Neural crest cell (in vitro differentiated cells): ENCODE measurements around the gene TMEM154. TPM values are rescaled to one million over a fixed set of nuclear protein-coding genes. Genes with fewer than 3 reads are reported as not detected.

Experiments
- DNase-seq: peaks from one replicate; pipeline ENCODE4 v3.0.0; 2021; ENCODE audit warnings: low read depth, mixed read lengths, low spot score
- H3K27ac Mint-ChIP-seq: one replicate; pipeline ENCODE4 v1.8.0; 2021; ENCODE audit warnings: mild to moderate bottlenecking, mixed read lengths; ENCODE audit not compliant: unreplicated experiment
- H3K27me3 Mint-ChIP-seq: 2 replicates; pipeline ENCODE4 v1.8.0; 2021; ENCODE audit warnings: low read depth, mild to moderate bottlenecking, mixed read lengths
- H3K36me3 Mint-ChIP-seq: 2 replicates; pipeline ENCODE4 v1.8.0; 2021; ENCODE audit warnings: low read depth, mild to moderate bottlenecking, mixed read lengths
- H3K4me1 Mint-ChIP-seq: 2 replicates; pipeline ENCODE4 v1.8.0; 2021; ENCODE audit warnings: mixed read lengths
- H3K4me3 Mint-ChIP-seq: one replicate; pipeline ENCODE4 v1.8.0; 2021; ENCODE audit warnings: mild to moderate bottlenecking, mixed read lengths
- H3K9me3 Mint-ChIP-seq: 2 replicates; pipeline ENCODE4 v1.8.0; 2021; ENCODE audit warnings: mixed read lengths
- CTCF ChIP-seq: fragments of 200-600 bp; sonication (generic); conservative IDR thresholded peaks from 2 replicates; pipeline ENCODE4 v1.5.0; 2021; ENCODE audit warnings: antibody characterized with exemption, mild to moderate bottlenecking
- total RNA-seq: library from RNA; stranded (reverse); gene quantifications from 2 replicates; pipeline ENCODE4 v1.2.1, GENCODE V29; 2021

TMEM154 gene
- total RNA-seq, 1 donor from 2014 or later: 0.44 TPM

GRCh38 chr4:152723236-152723635 lies 43.4 kb upstream of the TMEM154 start:
- H3K4me3 Mint-ChIP-seq: no peak overlapping the region
- H3K4me1 Mint-ChIP-seq: peaks cover 5% of the 10 kb centered on the region
- H3K27me3 Mint-ChIP-seq: peaks cover 3% of the 10 kb centered on the region
- no peaks in the 10 kb centered on the region for H3K36me3 Mint-ChIP-seq
- no peak overlapping the region for H3K27ac Mint-ChIP-seq
- no peak for TF ChIP-seq CTCF
- DNase-seq: no peak
- peaks cover 2% of the 10 kb centered on the region for H3K9me3 Mint-ChIP-seq

- DNase-seq: no peak
- TF ChIP-seq CTCF: no peak
- Mint-ChIP-seq H3K4me1 (peaks cover 5% of the 10 kb centered on the region), H3K9me3 (peaks cover 8% of the 10 kb centered on the region), H3K36me3 (peaks cover 2% of the 10 kb centered on the region), H3K27ac (no peak overlapping the region), H3K27me3 (no peaks in the 10 kb centered on the region), H3K4me3 (no peak overlapping the region)
These were observed 40.2 kb upstream of the TMEM154 start for GRCh38 chr4:152719801-152720556.

GRCh38 chr4:152719291-152719690 lies 39.5 kb upstream of the TMEM154 start:
- no peak for DNase-seq
- no peak for TF ChIP-seq CTCF
- peaks cover 5% of the 10 kb centered on the region for H3K4me1 Mint-ChIP-seq
- no peak overlapping the region for H3K27ac Mint-ChIP-seq
- peaks cover 8% of the 10 kb centered on the region for H3K9me3 Mint-ChIP-seq
- H3K36me3 Mint-ChIP-seq: peaks cover 2% of the 10 kb centered on the region
- H3K4me3 Mint-ChIP-seq: no peak overlapping the region
- H3K27me3 Mint-ChIP-seq: no peaks in the 10 kb centered on the region

- no peak for TF ChIP-seq CTCF
- DNase-seq: no peak
- no peak overlapping the region for H3K27ac Mint-ChIP-seq
- H3K27me3 Mint-ChIP-seq: no peaks in the 10 kb centered on the region
- H3K4me3 Mint-ChIP-seq: no peak overlapping the region
- peaks cover 6% of the 10 kb centered on the region for H3K9me3 Mint-ChIP-seq
- H3K36me3 Mint-ChIP-seq: peaks cover 2% of the 10 kb centered on the region
- peaks cover 5% of the 10 kb centered on the region for H3K4me1 Mint-ChIP-seq
These were observed 35.3 kb upstream of the TMEM154 start for GRCh38 chr4:152715076-152715475.

- DNase-seq: no peak
- peaks cover 6% of the 10 kb centered on the region for H3K9me3 Mint-ChIP-seq
- no peak for TF ChIP-seq CTCF
- no peak overlapping the region for H3K27ac Mint-ChIP-seq
- H3K4me1 Mint-ChIP-seq: peaks cover 4% of the 10 kb centered on the region
- peaks cover 2% of the 10 kb centered on the region for H3K36me3 Mint-ChIP-seq
- H3K4me3 Mint-ChIP-seq: no peak overlapping the region
- no peaks in the 10 kb centered on the region for H3K27me3 Mint-ChIP-seq
These were observed 34.3 kb upstream of the TMEM154 start for GRCh38 chr4:152713951-152714705.
